ENCODE data around the gene TRPM3.

TRPM3 gene

GRCh38 chr9:71098801-71099200 is 22.6 kb downstream of the TRPM3 start:
- DNase-seq (ENCODE audit: low read depth in 2 of 2, low spot score in 1 of 2): no peak

DNA sequence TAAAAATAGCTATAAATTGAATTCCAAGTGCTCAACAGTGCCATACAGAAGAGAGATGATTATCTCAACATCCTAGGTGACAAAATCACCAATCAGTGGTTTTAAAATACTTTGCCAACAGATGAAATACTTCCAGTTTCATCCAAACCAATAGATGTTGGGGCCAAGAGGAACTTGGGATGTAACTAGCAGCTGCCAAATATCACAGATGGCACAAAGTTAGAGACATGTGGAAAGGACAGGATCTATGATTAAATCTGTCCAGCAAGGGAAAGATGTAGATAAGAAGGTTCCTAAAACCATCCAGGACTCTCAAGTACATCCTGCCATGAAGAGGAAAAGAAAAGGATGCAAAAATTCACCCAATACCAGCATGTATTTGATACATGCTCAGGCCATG is 23.8 kb downstream of the TRPM3 start:
- no peak for DNase-seq (ENCODE audit: low read depth in 2 of 2, low spot score in 1 of 2)

DNA sequence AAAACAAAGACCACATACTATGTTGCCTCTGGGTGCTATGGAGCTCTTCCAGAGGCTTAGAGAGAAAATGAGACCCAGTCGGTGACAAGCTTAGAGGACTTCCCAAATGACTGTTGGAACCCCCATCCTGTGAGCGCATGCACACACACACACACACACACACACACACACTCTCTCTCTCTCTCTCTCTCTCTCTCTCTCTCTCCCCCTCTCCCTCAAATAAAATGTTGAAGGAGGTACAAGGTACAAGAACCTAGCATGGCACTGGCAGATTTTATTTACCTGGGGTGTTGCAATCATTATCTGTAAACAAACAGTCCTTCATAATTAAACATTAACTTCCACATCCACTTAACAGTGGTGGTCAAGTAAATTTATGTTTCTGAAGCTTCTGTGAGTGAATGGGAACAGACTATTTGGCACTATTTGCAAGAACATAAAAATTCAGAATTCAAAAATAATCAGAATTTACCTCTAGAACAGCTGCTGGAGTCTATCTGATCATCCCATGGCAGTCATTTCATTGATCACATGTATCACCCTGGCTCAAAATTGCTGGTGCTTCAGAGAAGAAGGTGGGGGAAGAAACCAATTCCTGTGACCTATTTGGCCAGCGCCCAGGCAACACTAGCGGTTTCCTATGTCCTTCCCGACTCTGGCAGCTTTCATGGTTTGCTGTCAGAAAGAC is 24.9 kb downstream of the TRPM3 start:
- no peak for DNase-seq (ENCODE audit: low read depth in 2 of 2, low spot score in 1 of 2)

DNA sequence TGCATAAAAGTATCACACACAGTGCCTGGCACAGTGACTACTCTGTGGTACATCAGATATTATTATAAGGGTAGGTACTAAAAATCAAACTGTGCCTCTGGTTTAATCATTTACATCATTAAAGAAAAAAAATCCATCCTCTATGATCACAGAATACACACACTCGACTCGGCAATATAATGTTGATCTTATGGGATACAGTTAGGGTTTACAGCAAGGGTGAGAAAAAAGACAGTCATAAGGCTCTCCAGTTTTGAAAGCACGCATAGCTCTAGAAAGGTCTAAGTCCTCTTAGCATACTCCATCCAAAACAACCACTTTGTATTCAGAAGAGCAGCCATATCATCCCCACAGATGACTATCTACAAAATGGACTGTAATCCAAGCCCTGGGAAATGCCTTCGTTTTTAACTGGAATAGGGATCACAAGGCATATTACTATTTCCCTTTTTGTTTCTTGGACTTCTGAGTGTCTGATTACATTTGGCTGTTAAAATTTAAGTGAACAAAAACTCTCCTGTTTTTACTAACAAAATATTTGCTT is 26.6 kb downstream of the TRPM3 start:
- DNase-seq (ENCODE audit: low read depth in 2 of 2, low spot score in 1 of 2): no peak

GRCh38 chr9:71090896-71091295 is 30.5 kb downstream of the TRPM3 start:
- DNase-seq (ENCODE audit: low read depth in 2 of 2, low spot score in 1 of 2): no peak

DNA sequence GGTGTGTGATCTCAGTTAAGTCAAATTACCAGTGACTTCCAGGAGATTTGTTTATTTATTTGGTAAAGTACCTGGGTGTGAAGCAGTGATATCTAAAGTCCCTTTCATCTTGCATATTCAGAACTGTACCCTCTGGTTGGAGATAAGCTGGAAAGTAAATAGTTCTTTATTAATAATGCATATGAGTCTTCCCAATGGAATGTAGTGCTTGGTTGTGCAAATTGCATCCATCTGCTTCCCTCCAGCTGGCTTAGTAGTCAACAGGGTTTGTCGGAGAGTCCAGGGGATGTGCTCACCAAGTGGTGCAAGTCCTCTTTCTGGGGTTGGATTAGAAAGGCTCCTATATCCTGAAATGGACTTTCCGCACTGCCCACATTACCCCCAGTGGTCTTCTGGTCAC is 42.0 kb downstream of the TRPM3 start:
- DNase-seq (ENCODE audit: low read depth in 2 of 2, low spot score in 1 of 2): no peak

GRCh38 chr9:71076096-71076495 is 45.3 kb downstream of the TRPM3 start:
- no peak for DNase-seq (ENCODE audit: low read depth in 2 of 2, low spot score in 1 of 2)

DNA sequence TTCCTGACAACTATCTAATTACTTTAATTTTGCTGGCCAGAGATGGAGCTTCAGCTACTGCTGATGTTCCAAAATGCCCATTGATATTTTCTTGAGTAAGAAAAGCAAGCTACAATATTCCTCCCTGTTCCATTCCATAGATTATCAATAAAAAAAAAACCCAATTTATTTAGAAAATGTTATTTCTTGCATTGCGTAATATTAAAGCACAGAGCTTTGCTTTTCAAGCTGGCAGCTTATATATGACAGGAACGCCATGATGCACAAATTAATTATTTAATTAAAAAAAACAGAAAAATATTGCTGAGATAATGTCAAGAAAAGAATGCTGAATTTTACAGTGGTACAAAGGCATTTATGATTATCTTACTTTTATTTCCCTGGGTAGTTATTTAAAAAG is 47.9 kb downstream of the TRPM3 start:
- no peak for DNase-seq (ENCODE audit: low read depth in 2 of 2, low spot score in 1 of 2)

DNA sequence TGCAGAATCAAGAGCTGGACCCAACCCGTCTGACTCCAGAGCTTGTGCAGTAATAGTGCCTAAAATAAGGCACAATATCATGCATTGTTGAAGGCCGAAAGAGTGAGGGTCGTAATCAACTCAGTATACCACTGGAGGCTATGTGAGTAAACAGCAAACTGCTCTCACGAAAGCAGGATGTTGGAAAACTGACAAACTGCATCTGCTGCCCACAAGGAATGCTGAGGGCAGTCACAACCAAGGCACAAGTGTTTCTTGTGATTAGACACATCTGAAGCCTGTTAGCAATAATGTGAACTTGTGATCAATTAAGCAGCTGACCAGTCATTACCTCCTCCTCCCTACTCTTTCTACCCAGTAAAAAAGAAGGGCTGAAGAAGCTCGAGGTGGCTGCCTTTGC is 48.8 kb downstream of the TRPM3 start:
- DNase-seq (ENCODE audit: low read depth in 2 of 2, low spot score in 1 of 2): no peak

- no peak for DNase-seq (ENCODE audit: low read depth in 2 of 2, low spot score in 1 of 2)
Observed at GRCh38 chr9:71071633-71072032, 49.8 kb downstream of the TRPM3 start.

DNA sequence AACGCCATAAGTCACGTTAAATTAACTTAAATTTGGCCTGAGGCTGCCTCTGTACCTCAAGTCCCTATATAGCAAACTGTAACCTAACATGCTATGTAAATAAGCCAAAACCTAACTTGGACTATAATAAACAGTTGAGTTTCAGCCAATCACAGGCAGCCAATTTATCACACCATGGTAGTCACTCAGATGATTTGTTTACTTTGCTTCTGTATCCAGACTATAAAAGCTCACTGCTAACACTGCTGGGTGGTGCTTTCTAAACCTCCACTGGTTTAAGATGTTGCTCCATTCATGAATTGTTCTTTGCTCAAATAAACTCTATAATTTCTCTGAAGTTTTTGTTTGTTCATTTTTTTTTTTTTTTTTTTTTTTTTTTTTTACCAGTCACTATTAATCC is 62.8 kb downstream of the TRPM3 start:
- no peak for DNase-seq (ENCODE audit: low read depth in 2 of 2, low spot score in 1 of 2)

- no peak for DNase-seq (ENCODE audit: low read depth in 2 of 2, low spot score in 1 of 2)
Observed at GRCh38 chr9:71052287-71052686, 69.1 kb downstream of the TRPM3 start.

DNA sequence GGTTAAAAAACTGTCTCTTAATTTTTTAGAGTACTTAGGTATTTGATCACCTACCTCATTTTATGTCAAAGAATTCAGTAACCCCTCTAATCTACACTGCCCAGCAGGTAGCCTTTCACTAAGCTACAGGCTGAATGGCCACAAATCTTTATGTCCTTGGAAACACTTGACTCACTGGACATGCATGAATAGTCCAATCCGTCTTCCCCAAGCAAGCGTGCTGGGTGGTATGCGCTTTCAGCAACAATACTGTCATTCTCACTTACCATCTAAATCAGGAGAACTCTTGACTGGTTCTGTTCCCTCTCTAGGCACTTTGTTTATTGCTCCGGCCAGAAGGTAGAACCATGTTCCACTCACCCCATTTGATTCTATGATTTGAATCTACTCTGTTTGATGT is 73.1 kb downstream of the TRPM3 start:
- no peak for DNase-seq (ENCODE audit: low read depth in 2 of 2, low spot score in 1 of 2)

DNA sequence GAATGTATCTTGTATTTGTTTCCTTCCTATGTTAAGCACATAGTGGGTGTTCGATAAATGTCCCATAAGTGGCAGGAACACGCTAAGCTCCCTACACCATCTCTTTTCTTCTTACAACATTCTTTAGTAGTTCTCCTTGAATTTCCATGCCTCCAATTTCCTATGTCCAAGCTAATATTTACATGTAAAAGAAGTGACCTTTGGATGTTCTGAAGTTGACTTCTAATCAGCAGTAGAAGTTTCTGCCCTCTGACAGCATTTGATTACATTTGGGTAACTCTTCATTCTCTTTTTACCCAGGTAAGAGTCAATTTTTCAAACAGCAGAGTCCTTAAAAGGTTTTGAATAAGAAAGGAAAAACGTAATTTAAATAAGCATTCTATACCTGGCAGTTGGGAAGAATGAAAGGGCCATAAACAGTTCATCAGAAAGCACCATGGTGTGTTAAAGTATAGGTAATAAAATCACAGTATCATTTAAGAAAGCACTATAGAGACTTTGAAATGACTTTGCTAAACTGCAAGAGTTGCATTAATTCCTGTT is 78.9 kb downstream of the TRPM3 start:
- DNase-seq (ENCODE audit: low read depth in 2 of 2, low spot score in 1 of 2): no peak

GRCh38 chr9:71037521-71037920 is 83.9 kb downstream of the TRPM3 start:
- DNase-seq (ENCODE audit: low read depth in 2 of 2, low spot score in 1 of 2): no peak

DNA sequence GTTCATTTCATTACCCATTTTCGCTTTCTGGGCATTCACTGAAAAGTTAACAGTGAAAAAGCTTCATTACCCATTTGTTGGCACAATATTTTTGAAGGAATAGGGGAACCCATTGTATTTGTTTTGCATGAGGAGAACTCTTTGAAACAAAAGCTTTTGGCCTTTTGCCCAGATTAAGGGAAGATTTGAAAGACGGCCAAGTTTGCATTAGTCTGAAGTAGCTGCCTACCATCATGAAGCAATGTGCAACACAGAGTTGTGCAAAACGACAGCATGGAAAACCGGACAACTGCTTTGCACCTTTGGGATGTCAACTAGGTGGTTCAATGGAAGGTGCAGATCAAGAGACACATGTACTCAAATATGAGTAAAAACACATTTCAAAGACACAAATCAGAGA is 84.9 kb downstream of the TRPM3 start:
- DNase-seq (ENCODE audit: low read depth in 2 of 2, low spot score in 1 of 2): no peak

- no peak for DNase-seq (ENCODE audit: low read depth in 2 of 2, low spot score in 1 of 2)
Observed at GRCh38 chr9:71032779-71033178, 88.6 kb downstream of the TRPM3 start.

DNA sequence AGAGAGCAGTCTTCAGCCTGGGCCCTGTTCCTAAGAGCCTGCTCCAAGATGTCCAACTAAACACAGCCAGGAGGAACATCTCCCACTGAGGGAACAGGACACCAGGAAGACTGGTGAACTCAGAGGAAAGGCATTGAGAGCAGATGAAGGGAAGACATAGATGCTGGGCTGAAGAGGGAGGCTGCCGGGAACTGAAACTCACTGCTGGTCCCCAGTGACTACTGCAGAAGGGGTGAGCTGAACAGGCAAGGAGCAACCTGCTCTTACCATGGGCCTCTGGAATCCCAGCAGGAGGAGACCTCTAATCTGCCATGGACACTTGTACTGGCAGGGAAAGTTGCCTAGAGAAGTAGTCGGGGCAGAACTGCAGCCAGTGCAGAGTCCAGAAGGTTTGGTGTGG is 95.7 kb downstream of the TRPM3 start:
- no peak for DNase-seq (ENCODE audit: low read depth in 2 of 2, low spot score in 1 of 2)

DNA sequence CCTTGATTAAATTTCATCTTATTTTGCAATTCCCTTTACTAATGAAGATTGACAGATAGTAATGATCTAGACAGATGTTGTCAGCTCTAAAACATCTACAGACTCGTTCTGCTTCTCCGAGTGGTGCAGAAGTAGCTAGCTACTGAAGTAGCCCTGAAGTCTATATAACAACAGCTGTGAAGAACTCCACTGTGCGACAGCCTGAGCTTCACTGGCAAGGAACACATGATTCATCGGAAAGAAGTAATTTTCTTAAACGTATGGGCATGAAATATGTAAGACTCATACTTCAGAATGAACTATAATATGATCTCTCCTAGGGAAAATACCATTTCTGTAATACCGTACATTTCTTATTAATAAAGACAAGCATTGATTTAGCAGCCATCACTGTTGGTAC is 96.2 kb downstream of the TRPM3 start:
- DNase-seq (ENCODE audit: low read depth in 2 of 2, low spot score in 1 of 2): no peak

GRCh38 chr9:71010258-71010657 is 111.2 kb downstream of the TRPM3 start:
- no peak for DNase-seq (ENCODE audit: low read depth in 2 of 2, low spot score in 1 of 2)

DNA sequence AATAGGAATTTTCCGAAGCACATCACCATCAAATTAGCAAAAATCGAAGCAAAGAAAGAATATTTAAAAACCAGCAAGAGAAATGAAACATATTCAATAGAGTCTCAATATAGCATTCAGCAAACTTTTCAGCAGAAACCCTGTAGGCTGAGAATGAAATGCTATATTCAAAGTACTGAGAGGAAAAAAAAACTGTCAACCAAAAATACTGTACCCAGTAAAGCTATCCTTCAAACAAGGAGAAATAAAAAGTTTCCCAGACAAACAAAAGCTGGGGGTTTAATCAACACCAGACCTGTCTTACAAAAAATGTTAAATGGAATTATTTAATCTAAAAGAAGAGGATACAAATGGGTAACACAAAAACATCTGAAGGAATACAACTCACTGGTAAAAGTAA is 116.0 kb downstream of the TRPM3 start:
- no peak for DNase-seq (ENCODE audit: low read depth in 2 of 2, low spot score in 1 of 2)

DNA sequence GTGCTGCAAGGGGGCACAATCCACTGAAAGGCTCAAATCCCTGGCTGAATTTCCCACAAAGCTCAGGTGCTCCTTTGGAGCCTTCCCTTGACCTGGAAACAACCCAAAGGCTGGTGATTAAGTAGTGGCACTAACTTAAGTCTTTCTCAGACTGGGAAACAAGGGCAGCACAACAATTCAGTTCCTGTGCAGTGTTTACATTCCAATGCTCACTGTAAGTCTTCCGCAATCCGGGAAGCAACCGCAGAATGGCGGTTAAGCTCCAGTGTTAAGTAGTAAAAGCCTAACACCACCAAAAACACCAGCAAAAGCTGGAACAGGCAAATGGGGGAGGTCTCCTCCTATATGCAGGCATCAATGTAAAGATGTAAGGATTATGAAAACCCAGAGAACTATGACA is 117.2 kb downstream of the TRPM3 start:
- no peak for DNase-seq (ENCODE audit: low read depth in 2 of 2, low spot score in 1 of 2)

- DNase-seq (ENCODE audit: low read depth in 2 of 2, low spot score in 1 of 2): no peak
Observed at GRCh38 chr9:71003346-71003745, 118.1 kb downstream of the TRPM3 start.
